Measurements from ENCODE around the gene PGAP1. TPM values are rescaled to one million over a fixed set of nuclear protein-coding genes. Genes with fewer than 3 reads are reported as not detected.

Gene PGAP1
- total RNA-seq, 3 donors from 2014 or later, result 7.2 to 27.1 (median 16.1) TPM

DNA sequence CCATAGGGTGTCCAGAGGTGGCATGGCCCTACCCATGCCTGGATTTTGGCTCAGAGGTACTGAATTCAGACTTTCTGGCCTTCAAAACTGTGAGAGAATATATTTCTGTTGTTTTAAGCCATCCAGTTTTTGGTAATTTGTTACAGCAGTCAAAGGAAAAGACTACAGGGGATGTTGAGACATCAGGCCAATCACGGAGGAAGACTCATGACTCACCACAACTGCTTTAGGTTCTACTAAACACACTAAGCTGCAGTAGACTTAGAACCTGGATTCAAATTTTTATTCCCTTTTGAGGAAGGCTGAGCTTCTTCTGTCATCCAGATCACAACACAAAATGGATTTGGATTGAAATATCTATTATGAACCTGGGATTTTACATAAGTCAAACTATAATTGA is 105.3 kb downstream of the PGAP1 start:
- H3K27me3 ChIP-seq, result no peaks in the 10 kb centered on the region
- H3K4me1 ChIP-seq, result no peaks in the 10 kb centered on the region
- no peak for TF ChIP-seq POLR2A (IDR thresholded peaks at IDR 0.05)
- no peak for TF ChIP-seq POLR2AphosphoS5 (IDR thresholded peaks at IDR 0.05)
- TF ChIP-seq, protein P1, sequence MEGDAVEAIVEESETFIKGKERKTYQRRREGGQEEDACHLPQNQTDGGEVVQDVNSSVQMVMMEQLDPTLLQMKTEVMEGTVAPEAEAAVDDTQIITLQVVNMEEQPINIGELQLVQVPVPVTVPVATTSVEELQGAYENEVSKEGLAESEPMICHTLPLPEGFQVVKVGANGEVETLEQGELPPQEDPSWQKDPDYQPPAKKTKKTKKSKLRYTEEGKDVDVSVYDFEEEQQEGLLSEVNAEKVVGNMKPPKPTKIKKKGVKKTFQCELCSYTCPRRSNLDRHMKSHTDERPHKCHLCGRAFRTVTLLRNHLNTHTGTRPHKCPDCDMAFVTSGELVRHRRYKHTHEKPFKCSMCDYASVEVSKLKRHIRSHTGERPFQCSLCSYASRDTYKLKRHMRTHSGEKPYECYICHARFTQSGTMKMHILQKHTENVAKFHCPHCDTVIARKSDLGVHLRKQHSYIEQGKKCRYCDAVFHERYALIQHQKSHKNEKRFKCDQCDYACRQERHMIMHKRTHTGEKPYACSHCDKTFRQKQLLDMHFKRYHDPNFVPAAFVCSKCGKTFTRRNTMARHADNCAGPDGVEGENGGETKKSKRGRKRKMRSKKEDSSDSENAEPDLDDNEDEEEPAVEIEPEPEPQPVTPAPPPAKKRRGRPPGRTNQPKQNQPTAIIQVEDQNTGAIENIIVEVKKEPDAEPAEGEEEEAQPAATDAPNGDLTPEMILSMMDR (IDR thresholded peaks at IDR 0.05), result no peak
- intact Hi-C loops (cut with DNase I; ENCODE audit: low total_unique reads), result no loop called here
- no peak overlapping the region for H3K27ac ChIP-seq
- no peak overlapping the region for H3K4me3 ChIP-seq
- H3K9me3 ChIP-seq, result peaks cover 10 to 13% of the 10 kb centered on the region in 2 donors
- no peak for DNase-seq (ENCODE audit: low spot score in 2 of 2)
- H3K36me3 ChIP-seq, result no peaks in the 10 kb centered on the region

DNA sequence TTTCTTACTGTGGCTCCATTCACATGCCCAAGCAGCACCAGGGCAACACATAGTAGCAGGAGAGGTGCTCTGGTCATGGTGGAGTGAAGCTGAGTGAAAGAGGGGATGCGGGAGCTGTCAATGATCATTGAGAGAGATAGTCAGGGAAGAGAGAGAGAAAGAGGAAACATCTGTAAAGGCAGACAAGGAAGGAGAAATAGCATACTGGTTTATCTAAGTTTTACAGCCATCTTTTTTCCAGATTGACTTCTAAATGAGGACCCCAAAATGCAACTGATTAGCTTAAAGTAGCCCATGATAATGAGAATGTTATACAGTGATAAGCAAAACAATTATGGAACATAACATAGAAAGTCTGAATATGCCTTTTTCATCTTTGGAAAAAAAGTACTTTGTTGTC is 117.2 kb downstream of the PGAP1 start, which contains the start of gene C2orf66:
Gene C2orf66 (minus strand): TSS at position 96 of the 400 bp plus-strand sequence. CDS start 19 bp downstream, at position 77.
- intact Hi-C loops (cut with DNase I; ENCODE audit: low total_unique reads), result no loop called here
- Histone ChIP-seq H3K27ac (no peak within 1 kb of the TSS), H3K36me3 (no peaks in the 10 kb centered on the region), H3K4me1 (no peaks in the 10 kb centered on the region), H3K9me3 (no peaks in the 10 kb centered on the region), H3K4me3 (no peak within 1 kb of the TSS), H3K27me3 (no peaks in the 10 kb centered on the region)
- TF ChIP-seq POLR2AphosphoS5 (IDR thresholded peaks at IDR 0.05) (no peak), POLR2A (IDR thresholded peaks at IDR 0.05) (no peak)
- TF ChIP-seq, protein P1 (IDR thresholded peaks at IDR 0.05), result no peak
- DNase-seq (ENCODE audit: low spot score in 2 of 2), result no peak

DNA sequence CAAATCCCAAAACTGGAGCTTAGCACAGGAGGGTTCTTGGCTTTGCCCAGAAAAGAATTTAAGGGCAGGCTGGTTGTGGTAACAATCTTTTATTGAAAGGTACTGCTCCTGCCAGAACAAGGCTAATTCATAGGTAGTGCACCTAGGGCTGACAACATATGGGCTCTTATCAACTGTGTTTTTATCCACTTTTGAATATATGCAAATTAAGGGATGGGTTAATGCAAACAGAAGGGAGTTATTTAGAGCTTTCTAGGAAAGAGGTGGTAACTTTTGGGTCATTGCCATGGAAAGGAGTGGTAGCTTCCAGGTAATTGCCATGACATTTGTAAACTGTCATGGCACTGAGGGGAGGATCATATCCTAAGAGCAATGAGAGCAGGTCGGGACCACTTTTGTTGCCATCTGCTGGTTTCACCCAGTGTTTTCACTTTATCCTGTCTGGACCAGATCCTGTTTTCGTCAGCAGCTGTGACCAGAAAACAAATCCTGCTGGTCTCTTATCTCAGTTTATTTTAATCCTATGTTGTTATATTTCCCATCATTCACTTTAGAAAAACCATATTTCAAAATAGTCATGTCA is 118.3 kb downstream of the PGAP1 start:
- no peak overlapping the region for H3K4me3 ChIP-seq
- no peaks in the 10 kb centered on the region for H3K36me3 ChIP-seq
- H3K9me3 ChIP-seq, result no peaks in the 10 kb centered on the region
- intact Hi-C loops (cut with DNase I; ENCODE audit: low total_unique reads), result no loop called here
- no peak for TF ChIP-seq POLR2AphosphoS5 (IDR thresholded peaks at IDR 0.05)
- TF ChIP-seq POLR2A (IDR thresholded peaks at IDR 0.05), result no peak
- TF ChIP-seq, protein P1 (IDR thresholded peaks at IDR 0.05), result no peak
- no peak overlapping the region for H3K27ac ChIP-seq
- DNase-seq (ENCODE audit: low spot score in 2 of 2), result no peak
- no peaks in the 10 kb centered on the region for H3K27me3 ChIP-seq
- no peaks in the 10 kb centered on the region for H3K4me1 ChIP-seq

GRCh38 chr2:196804381-196804780 is 122.1 kb downstream of the PGAP1 start:
- H3K36me3 ChIP-seq, result no peaks in the 10 kb centered on the region
- H3K27me3 ChIP-seq, result no peaks in the 10 kb centered on the region
- H3K27ac ChIP-seq, result no peak overlapping the region
- H3K4me1 ChIP-seq, result no peaks in the 10 kb centered on the region
- H3K4me3 ChIP-seq, result no peak overlapping the region
- intact Hi-C loops (cut with DNase I; ENCODE audit: low total_unique reads), result no loop called here
- DNase-seq (ENCODE audit: low spot score in 2 of 2), result no peak
- TF ChIP-seq, protein P1 (IDR thresholded peaks at IDR 0.05), result no peak
- TF ChIP-seq POLR2A (IDR thresholded peaks at IDR 0.05), result no peak
- TF ChIP-seq POLR2AphosphoS5 (IDR thresholded peaks at IDR 0.05), result no peak
- no peaks in the 10 kb centered on the region for H3K9me3 ChIP-seq

GRCh38 chr2:196802401-196802800 is 124.1 kb downstream of the PGAP1 start:
- Histone ChIP-seq H3K4me1 (no peaks in the 10 kb centered on the region), H3K4me3 (no peak overlapping the region), H3K27ac (no peak overlapping the region), H3K9me3 (no peaks in the 10 kb centered on the region), H3K27me3 (no peaks in the 10 kb centered on the region), H3K36me3 (no peaks in the 10 kb centered on the region)
- no peak for DNase-seq (ENCODE audit: low spot score in 2 of 2)
- intact Hi-C loops (cut with DNase I; ENCODE audit: low total_unique reads), result no loop called here
- TF ChIP-seq, protein P1 (IDR thresholded peaks at IDR 0.05), result no peak
- TF ChIP-seq POLR2AphosphoS5 (IDR thresholded peaks at IDR 0.05), result no peak
- TF ChIP-seq POLR2A (IDR thresholded peaks at IDR 0.05), result no peak

All from breast epithelium (tissue), 4 donors.